Dendritic cell treated with granulocyte-macrophage colony-stimulating factor and Interleukin-4, amounts not matched to agents 40 ng/mL and 50 ng/mL, for 4 days (primary cell): ENCODE results near the gene TNFRSF8.

ENCODE experiments used
- H3K27ac Mint-ChIP-seq: one replicate; pipeline ENCODE4 v1.8.0; 2022; ENCODE audit warnings: mild to moderate bottlenecking, mixed read lengths
- H3K27me3 Mint-ChIP-seq: one replicate; pipeline ENCODE4 v1.8.0; 2022; ENCODE audit warnings: mild to moderate bottlenecking, mixed read lengths
- H3K36me3 Mint-ChIP-seq: one replicate; pipeline ENCODE4 v1.8.0; 2022; ENCODE audit warnings: low read depth, mixed read lengths
- H3K4me1 Mint-ChIP-seq: one replicate; pipeline ENCODE4 v1.8.0; 2022; ENCODE audit warnings: low read depth, mixed read lengths
- H3K4me3 Mint-ChIP-seq: one replicate; pipeline ENCODE4 v1.8.0; 2022; ENCODE audit warnings: mild to moderate bottlenecking, moderate library complexity, mixed read lengths
- H3K9me3 Mint-ChIP-seq: one replicate; pipeline ENCODE4 v1.8.0; 2022; ENCODE audit warnings: mixed read lengths
- intact Hi-C: fragments of 100-400 bp; cut with micrococcal nuclease; formaldehyde crosslinking; loops from one replicate; pipeline ENCODE4 v1.15.0; 2022

Gene TNFRSF8

DNA sequence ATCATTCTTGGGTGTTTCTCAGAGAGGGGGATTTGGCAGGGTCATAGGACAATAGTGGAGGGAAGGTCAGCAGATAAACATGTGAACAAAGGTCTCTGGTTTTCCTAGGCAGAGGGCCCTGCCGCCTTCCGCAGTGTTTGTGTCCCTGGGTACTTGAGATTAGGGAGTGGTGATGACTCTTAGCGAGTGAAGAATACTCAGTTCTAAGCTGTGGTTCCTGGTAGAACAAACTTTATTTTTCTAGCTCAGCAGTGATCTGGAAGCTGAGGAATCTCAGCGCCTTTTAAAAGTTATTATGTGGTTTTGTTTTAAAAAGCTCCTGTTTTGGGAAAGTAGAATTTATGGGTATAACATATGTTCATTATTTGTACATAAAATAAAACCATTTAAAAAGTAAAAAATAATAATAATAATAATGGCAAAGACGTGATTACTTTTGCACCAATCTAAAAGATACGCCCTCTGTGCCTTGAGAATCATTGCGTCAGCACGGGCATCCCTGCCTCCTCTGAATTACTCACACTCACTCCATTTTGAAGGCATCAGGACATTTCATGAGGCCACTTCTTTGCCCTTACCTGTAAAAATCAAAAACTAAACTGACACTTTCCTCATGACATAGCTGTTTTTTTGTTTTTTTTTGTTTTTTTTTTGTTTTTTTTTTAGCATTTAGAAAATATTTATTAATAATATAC, 74.0 kb downstream of the TNFRSF8 start:
- peaks cover 6% of the 10 kb centered on the region for H3K36me3 Mint-ChIP-seq

DNA sequence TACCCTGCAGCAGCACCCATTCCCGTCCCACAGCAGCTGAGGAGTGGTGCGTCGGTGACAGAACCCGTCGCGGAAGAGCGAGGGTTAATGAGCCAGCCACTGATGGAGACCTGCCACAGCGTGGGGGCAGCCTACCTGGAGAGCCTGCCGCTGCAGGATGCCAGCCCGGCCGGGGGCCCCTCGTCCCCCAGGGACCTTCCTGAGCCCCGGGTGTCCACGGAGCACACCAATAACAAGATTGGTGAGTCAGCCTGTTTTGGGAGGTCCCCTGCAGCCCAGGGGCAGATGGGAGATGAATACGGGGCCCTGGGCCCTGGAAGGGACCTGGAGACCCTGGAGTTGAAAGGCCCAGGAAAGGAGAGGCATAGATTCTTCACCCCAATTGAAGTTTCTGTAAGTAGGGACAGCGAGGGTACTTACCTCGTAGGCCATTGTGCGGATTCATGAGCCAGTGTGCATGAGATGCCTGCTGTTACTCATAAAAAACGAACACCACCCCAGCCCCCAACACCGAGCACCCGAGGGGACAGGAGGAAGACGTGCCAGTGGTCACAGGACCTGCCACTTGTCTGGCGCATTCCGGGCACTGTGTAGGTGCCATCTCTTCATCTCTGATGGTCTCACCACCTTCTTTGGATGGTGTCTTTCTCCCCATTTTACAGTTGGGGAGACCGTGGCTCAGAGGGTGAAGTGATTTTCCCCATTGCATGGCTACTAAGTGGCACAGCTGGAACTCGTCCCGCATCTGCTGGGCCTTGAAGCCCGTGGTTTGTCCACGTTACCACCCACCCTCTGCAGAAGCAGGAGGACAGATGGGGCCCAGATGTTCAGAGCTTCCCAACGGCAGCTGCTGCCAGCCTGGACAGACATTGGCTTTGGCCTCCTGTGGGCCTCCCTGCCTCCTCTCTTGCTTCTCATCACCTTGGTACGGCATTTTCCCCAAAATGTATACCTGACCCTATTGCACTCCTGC, 75.4 kb downstream of the TNFRSF8 start:
- Mint-ChIP-seq H3K4me3 (no peak overlapping the region), H3K9me3 (no peaks in the 10 kb centered on the region), H3K27ac (peak overlapping the region; percentile 93), H3K36me3 (peaks cover 6% of the 10 kb centered on the region), H3K4me1 (peaks cover 64% of the 10 kb centered on the region), H3K27me3 (no peaks in the 10 kb centered on the region)
- intact Hi-C loops = no loop called here

More for the DNA sequence above, 74.0 kb downstream of the TNFRSF8 start:
- Mint-ChIP-seq H3K27me3 (no peaks in the 10 kb centered on the region), H3K4me1 (peaks cover 62% of the 10 kb centered on the region), H3K4me3 (no peak overlapping the region), H3K9me3 (no peaks in the 10 kb centered on the region), H3K27ac (no peak overlapping the region)
- intact Hi-C loops = no loop called here

DNA sequence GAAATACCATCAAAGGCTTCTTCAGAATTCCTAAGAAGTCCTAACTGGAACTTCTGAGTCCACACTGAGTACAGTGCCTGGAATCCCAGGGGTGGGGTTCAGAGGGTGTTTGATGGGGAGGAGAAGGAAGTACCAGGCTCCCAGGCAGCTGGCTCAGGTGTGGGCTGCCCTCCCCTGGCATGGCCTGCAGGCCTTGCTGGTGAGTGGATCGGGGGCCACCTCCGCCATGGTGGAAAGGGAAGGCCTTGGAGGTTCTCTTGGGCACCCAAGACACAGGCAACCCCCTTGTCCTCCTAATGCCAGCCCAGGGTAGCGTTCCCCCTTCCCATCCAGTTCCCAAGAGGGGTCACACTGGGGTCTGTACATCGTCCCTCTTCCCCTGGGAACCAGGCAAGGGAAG, 76.9 kb downstream of the TNFRSF8 start:
- Mint-ChIP-seq H3K27me3 (no peaks in the 10 kb centered on the region), H3K36me3 (peaks cover 6% of the 10 kb centered on the region), H3K9me3 (no peaks in the 10 kb centered on the region), H3K4me3 (no peak overlapping the region), H3K27ac (peak overlapping the region; percentile 93), H3K4me1 (peaks cover 71% of the 10 kb centered on the region)
- intact Hi-C loops = loop anchor here (5.0 kb wide), 1 partner anchor 42 kb away; no protein-coding TSS in a partner anchor

GRCh38 chr1:12140515-12141162, 77.5 kb downstream of the TNFRSF8 start:
- peaks cover 77% of the 10 kb centered on the region for H3K4me1 Mint-ChIP-seq

DNA sequence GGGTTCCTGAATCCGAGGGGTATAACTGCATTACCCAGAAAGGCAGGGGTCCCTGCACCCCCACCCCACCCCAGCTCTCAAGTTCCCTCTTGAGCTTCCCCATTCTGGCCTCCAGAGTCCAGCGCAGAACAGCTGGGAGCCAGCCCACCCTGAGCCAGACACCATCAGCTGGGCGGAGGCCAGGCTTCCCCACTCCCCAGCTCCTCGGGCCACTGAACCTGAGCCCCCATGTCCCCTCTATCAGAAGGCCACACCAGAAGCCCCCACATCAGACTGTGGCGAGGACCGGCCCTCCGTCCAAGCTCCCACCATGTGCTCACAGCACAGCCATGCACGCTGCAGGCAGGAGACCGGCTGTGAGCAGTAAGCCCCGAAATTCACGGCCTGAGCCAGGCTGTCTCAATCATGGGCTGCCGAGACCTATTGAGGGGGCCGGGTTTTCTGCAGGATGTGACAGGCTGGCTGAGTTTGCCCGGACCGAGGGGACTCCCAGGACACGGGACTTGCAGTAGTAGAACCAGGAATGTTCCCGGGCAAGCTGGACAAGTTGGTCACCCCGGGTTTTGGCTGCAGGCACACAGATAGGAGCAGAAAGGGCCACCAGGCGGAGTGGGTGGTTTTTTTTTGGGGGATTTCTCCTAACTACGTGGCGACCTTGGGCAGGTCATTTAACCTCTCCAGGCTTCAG, 78.2 kb downstream of the TNFRSF8 start:
- no peaks in the 10 kb centered on the region for H3K27me3 Mint-ChIP-seq
- H3K9me3 Mint-ChIP-seq = no peaks in the 10 kb centered on the region
- H3K27ac Mint-ChIP-seq = peak overlapping the region; percentile 93
- H3K4me1 Mint-ChIP-seq = peaks cover 83% of the 10 kb centered on the region
- peak overlapping the region; percentile 11 for H3K4me3 Mint-ChIP-seq
- peaks cover 6% of the 10 kb centered on the region for H3K36me3 Mint-ChIP-seq
- intact Hi-C loops = loop anchor here (5.0 kb wide), 1 partner anchor 41 kb away; no protein-coding TSS in a partner anchor

More at GRCh38 chr1:12140515-12141162, 77.5 kb downstream of the TNFRSF8 start:
- intact Hi-C loops = loop anchor here (5.0 kb wide), 1 partner anchor 42 kb away; no protein-coding TSS in a partner anchor
- Mint-ChIP-seq H3K27me3 (no peaks in the 10 kb centered on the region), H3K9me3 (no peaks in the 10 kb centered on the region), H3K27ac (peak overlapping the region; percentile 93), H3K4me3 (peak overlapping the region; percentile 11), H3K36me3 (peaks cover 6% of the 10 kb centered on the region)

DNA sequence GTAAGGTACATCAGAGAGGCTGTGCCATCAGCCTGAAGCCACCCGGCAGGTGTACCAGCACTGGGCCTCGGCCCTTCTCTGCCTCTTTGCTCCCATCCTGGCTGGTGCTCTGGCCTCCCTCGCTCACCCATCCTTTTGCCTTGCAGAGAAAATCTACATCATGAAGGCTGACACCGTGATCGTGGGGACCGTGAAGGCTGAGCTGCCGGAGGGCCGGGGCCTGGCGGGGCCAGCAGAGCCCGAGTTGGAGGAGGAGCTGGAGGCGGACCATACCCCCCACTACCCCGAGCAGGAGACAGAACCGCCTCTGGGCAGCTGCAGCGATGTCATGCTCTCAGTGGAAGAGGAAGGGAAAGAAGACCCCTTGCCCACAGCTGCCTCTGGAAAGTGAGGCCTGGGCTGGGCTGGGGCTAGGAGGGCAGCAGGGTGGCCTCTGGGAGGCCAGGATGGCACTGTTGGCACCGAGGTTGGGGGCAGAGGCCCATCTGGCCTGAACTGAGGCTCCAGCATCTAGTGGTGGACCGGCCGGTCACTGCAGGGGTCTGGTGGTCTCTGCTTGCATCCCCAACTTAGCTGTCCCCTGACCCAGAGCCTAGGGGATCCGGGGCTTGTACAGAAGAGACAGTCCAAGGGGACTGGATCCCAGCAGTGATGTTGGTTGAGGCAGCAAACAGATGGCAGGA, 79.2 kb downstream of the TNFRSF8 start:
- Mint-ChIP-seq H3K36me3 (peaks cover 6% of the 10 kb centered on the region), H3K27me3 (no peaks in the 10 kb centered on the region), H3K27ac (peak overlapping the region; percentile 93), H3K9me3 (no peaks in the 10 kb centered on the region), H3K4me1 (peaks cover 93% of the 10 kb centered on the region), H3K4me3 (no peak overlapping the region)
- intact Hi-C loops = loop anchor here (5.0 kb wide), 1 partner anchor 40 kb away; no protein-coding TSS in a partner anchor

GRCh38 chr1:12142891-12143630, 80.0 kb downstream of the TNFRSF8 start:
- peaks cover 100% of the 10 kb centered on the region for H3K4me1 Mint-ChIP-seq
- peak overlapping the region; percentile 0 for H3K4me3 Mint-ChIP-seq
- H3K9me3 Mint-ChIP-seq = no peaks in the 10 kb centered on the region
- intact Hi-C loops = loop anchor here (5.0 kb wide), 1 partner anchor 39 kb away; no protein-coding TSS in a partner anchor
- peaks cover 6% of the 10 kb centered on the region for H3K36me3 Mint-ChIP-seq
- peak overlapping the region; percentile 93 for H3K27ac Mint-ChIP-seq
- H3K27me3 Mint-ChIP-seq = no peaks in the 10 kb centered on the region

GRCh38 chr1:12143631-12144155, 80.6 kb downstream of the TNFRSF8 start:
- peak overlapping the region; percentile 93 for H3K27ac Mint-ChIP-seq
- H3K9me3 Mint-ChIP-seq = no peaks in the 10 kb centered on the region
- no peaks in the 10 kb centered on the region for H3K27me3 Mint-ChIP-seq
- peaks cover 100% of the 10 kb centered on the region for H3K4me1 Mint-ChIP-seq
- H3K4me3 Mint-ChIP-seq = peak overlapping the region; percentile 0
- H3K36me3 Mint-ChIP-seq = peaks cover 6% of the 10 kb centered on the region
- intact Hi-C loops = loop anchor here (5.0 kb wide), 1 partner anchor 39 kb away; no protein-coding TSS in a partner anchor

- Mint-ChIP-seq H3K27me3 (no peaks in the 10 kb centered on the region), H3K4me1 (peaks cover 100% of the 10 kb centered on the region), H3K27ac (peak overlapping the region; percentile 93), H3K9me3 (no peaks in the 10 kb centered on the region), H3K36me3 (peaks cover 2% of the 10 kb centered on the region), H3K4me3 (no peak overlapping the region)
- intact Hi-C loops = loop anchor here (5.0 kb wide), 1 partner anchor 38 kb away; no protein-coding TSS in a partner anchor
These were observed 81.1 kb downstream of the TNFRSF8 start for GRCh38 chr1:12144236-12144635.

DNA sequence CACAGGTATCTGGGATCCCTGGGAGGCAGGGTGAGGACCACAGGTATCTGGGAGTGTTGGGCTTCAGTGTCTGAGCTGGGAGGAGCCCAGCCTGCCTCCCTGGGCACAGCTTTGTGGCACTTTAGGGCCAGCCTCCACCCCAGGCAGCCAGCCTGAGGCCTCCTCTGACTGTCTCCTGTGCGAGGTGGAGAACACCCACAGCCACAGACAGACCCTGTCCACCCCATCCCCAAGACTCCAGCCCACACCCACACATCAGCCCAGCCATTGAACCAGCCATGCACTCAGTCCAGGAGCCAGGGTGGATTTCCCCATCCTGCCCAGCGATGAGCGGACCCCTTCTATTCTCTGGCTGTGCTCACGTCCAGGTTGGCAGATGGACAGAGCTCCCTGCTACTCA, 81.9 kb downstream of the TNFRSF8 start:
- H3K36me3 Mint-ChIP-seq = peaks cover 6% of the 10 kb centered on the region
- intact Hi-C loops = loop anchor here (5.0 kb wide), 1 partner anchor 37 kb away; no protein-coding TSS in a partner anchor
- H3K4me3 Mint-ChIP-seq = no peak overlapping the region
- peak overlapping the region; percentile 93 for H3K27ac Mint-ChIP-seq
- no peaks in the 10 kb centered on the region for H3K27me3 Mint-ChIP-seq
- H3K9me3 Mint-ChIP-seq = no peaks in the 10 kb centered on the region
- H3K4me1 Mint-ChIP-seq = peaks cover 98% of the 10 kb centered on the region

GRCh38 chr1:12145616-12146342, 82.7 kb downstream of the TNFRSF8 start:
- Mint-ChIP-seq H3K4me1 (peaks cover 98% of the 10 kb centered on the region), H3K4me3 (no peak overlapping the region), H3K27ac (peak overlapping the region; percentile 93), H3K27me3 (no peaks in the 10 kb centered on the region), H3K9me3 (no peaks in the 10 kb centered on the region), H3K36me3 (peaks cover 6% of the 10 kb centered on the region)
- intact Hi-C loops = no loop called here
